D721Med (cell line): Measurements from ENCODE around the gene PLTP.
"Not testable (repeated sequence)": the region's sequence is repeated elsewhere in the genome, so short reads cannot be mapped to it uniquely, and the experiment has no call there.

ENCODE experiments used
- DNase-seq: peaks from one replicate; pipeline ENCODE4 v3.0.0; 2011; ENCODE audit warnings: low spot score; ENCODE audit not compliant: insufficient read length
- FAIRE-seq: peaks from 2 replicates; lab custom pipeline; 2011; peaks lifted over from hg19 to GRCh38; lab: Jason Lieb, UNC
- CTCF ChIP-seq: IDR thresholded peaks from 2 replicates; pipeline ENCODE4 v1.5.1; 2012; ENCODE audit warnings: mild to moderate bottlenecking, control low read depth; ENCODE audit not compliant: insufficient read depth; ENCODE audit errors: missing control alignments

The PLTP gene

GRCh38 chr20:45909336-45909808, 2.6 kb downstream of the PLTP start:
- no peak for DNase-seq
- no peak for TF ChIP-seq CTCF
- FAIRE-seq = no peak

- FAIRE-seq (no peak), DNase-seq (no peak)
- no peak for TF ChIP-seq CTCF
Measured at GRCh38 chr20:45908084-45908483, 3.9 kb downstream of the PLTP start.

GRCh38 chr20:45907219-45907948, 4.6 kb downstream of the PLTP start:
- FAIRE-seq (no peak), DNase-seq (no peak)
- TF ChIP-seq CTCF = no peak

- FAIRE-seq = no peak
- DNase-seq = no peak
Measured at GRCh38 chr20:45905505-45906079, 6.4 kb downstream of the PLTP start.

GRCh38 chr20:45904583-45905504, 7.1 kb downstream of the PLTP start:
- no peak for DNase-seq
- FAIRE-seq = no peak

More at GRCh38 chr20:45905505-45906079, 6.4 kb downstream of the PLTP start:
- TF ChIP-seq CTCF = no peak

GRCh38 chr20:45902199-45902701, 9.7 kb downstream of the PLTP start:
- DNase-seq (no peak), FAIRE-seq (no peak)
- TF ChIP-seq CTCF = no peak

More at GRCh38 chr20:45904583-45905504, 7.1 kb downstream of the PLTP start:
- no peak for TF ChIP-seq CTCF

- DNase-seq, FAIRE-seq: not testable (repeated sequence)
Measured at GRCh38 chr20:45901332-45901731, 10.6 kb downstream of the PLTP start.
